Thoracic aorta (tissue), 2 donors: Measurements from ENCODE around the gene ATP2B2. TPM values are rescaled to one million over a fixed set of nuclear protein-coding genes. Genes with fewer than 3 reads are reported as not detected.

Source experiments
- ATAC-seq: fragments of 150-250 bp; one replicate; pipeline ENCODE4 v1.8.0; 2017; ENCODE audit warnings: low read depth; ENCODE audit not compliant: insufficient number of reproducible peaks, low FRiP score
- DNase-seq: peaks from one replicate; pipeline ENCODE4 v3.0.0-alpha.2; 2020; ENCODE audit warnings: low spot score
- H3K27ac ChIP-seq, 2 donors: fragments of 200-600 bp; sonication (generic); 1 replicate in 1 of 2; 2 replicates in 1 of 2; pipeline ENCODE4 v1.5.1; 2016; ENCODE audit warnings: mild to moderate bottlenecking in 2 of 2, moderate library complexity in 2 of 2
- H3K27me3 ChIP-seq: fragments of 200-600 bp; sonication (generic); replicated peaks from 2 replicates; pipeline ENCODE4 v1.6.0; 2016; ENCODE audit warnings: mild to moderate bottlenecking; ENCODE audit not compliant: insufficient read depth
- H3K36me3 ChIP-seq: fragments of 200-600 bp; sonication (generic); one replicate; pipeline ENCODE4 v1.5.1; 2016
- H3K4me1 ChIP-seq, 2 donors: fragments of 200-600 bp; sonication (generic); 1 replicate in 1 of 2; 2 replicates in 1 of 2; pipeline versions ENCODE4 v1.5.1 to v1.6.0; 2016; ENCODE audit warnings: low read depth in 2 of 2, mild to moderate bottlenecking in 1 of 2; ENCODE audit not compliant: control insufficient read depth in 1 of 2
- H3K4me3 ChIP-seq: fragments of 200-600 bp; sonication (generic); 2 replicates; pipeline ENCODE4 v1.5.1; 2016; ENCODE audit warnings: mild to moderate bottlenecking
- H3K9me3 ChIP-seq: fragments of 200-600 bp; sonication (generic); 2 replicates; pipeline ENCODE4 v1.5.1; 2016
- total RNA-seq, 2 donors: library from RNA; depleted of rRNA; stranded (reverse); fragments of >200 nt; gene quantifications; one replicate each; pipeline versions ENCODE4 v1.1.0 to v1.2.3, GENCODE V29; 2016
- TF ChIP-seq, protein P1 (sequence below): fragments of 200-600 bp; sonication (generic); IDR thresholded peaks from one replicate; pipeline ENCODE4 v1.5.1; 2019; ENCODE audit warnings: antibody characterized with exemption

ATP2B2 gene
- total RNA-seq, 2 donors from 2014 or later = not detected

- TF ChIP-seq, protein P1, sequence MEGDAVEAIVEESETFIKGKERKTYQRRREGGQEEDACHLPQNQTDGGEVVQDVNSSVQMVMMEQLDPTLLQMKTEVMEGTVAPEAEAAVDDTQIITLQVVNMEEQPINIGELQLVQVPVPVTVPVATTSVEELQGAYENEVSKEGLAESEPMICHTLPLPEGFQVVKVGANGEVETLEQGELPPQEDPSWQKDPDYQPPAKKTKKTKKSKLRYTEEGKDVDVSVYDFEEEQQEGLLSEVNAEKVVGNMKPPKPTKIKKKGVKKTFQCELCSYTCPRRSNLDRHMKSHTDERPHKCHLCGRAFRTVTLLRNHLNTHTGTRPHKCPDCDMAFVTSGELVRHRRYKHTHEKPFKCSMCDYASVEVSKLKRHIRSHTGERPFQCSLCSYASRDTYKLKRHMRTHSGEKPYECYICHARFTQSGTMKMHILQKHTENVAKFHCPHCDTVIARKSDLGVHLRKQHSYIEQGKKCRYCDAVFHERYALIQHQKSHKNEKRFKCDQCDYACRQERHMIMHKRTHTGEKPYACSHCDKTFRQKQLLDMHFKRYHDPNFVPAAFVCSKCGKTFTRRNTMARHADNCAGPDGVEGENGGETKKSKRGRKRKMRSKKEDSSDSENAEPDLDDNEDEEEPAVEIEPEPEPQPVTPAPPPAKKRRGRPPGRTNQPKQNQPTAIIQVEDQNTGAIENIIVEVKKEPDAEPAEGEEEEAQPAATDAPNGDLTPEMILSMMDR = no peak
- no peak for ATAC-seq
Observed at GRCh38 chr3:10365316-10365715, 140.1 kb downstream of the ATP2B2 start.

DNA sequence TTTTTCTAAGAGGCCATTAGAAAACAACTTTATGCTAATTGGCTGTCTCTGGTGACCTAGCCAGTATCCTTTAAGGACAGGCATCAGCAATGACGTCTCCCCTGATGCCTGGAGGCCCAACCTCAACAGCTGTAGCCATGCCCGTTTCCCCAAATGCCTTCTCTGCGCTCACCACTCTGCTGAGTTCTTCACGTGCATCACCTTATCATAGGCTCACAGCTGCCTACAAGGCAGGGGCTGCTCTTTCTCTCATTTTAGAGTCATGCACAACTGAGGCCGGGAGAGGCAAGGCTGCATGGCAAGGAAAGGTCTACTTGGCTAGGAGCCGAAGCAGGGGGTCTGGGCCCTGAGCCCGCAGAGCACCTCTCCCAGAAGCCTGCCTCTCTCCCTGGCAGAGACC is 140.6 kb downstream of the ATP2B2 start:
- Histone ChIP-seq H3K4me3 (no peak overlapping the region), H3K9me3 (no peaks in the 10 kb centered on the region), H3K27me3 (no peaks in the 10 kb centered on the region), H3K27ac (no peak overlapping the region), H3K4me1 (no peaks in the 10 kb centered on the region), H3K36me3 (no peaks in the 10 kb centered on the region)
- ATAC-seq = no peak
- TF ChIP-seq, protein P1 = no peak
- DNase-seq = no peak

More at GRCh38 chr3:10365316-10365715, 140.1 kb downstream of the ATP2B2 start:
- Histone ChIP-seq H3K4me3 (no peak overlapping the region), H3K36me3 (no peaks in the 10 kb centered on the region), H3K9me3 (no peaks in the 10 kb centered on the region), H3K4me1 (no peaks in the 10 kb centered on the region), H3K27me3 (no peaks in the 10 kb centered on the region), H3K27ac (no peak overlapping the region)
- no peak for DNase-seq

- Histone ChIP-seq H3K36me3 (no peaks in the 10 kb centered on the region), H3K4me1 (no peaks in the 10 kb centered on the region), H3K4me3 (no peak overlapping the region), H3K27ac (no peak overlapping the region), H3K27me3 (no peaks in the 10 kb centered on the region), H3K9me3 (no peaks in the 10 kb centered on the region)
- TF ChIP-seq, protein P1 = no peak
- DNase-seq (no peak), ATAC-seq (no peak)
Observed at GRCh38 chr3:10363935-10364334, 141.5 kb downstream of the ATP2B2 start.

DNA sequence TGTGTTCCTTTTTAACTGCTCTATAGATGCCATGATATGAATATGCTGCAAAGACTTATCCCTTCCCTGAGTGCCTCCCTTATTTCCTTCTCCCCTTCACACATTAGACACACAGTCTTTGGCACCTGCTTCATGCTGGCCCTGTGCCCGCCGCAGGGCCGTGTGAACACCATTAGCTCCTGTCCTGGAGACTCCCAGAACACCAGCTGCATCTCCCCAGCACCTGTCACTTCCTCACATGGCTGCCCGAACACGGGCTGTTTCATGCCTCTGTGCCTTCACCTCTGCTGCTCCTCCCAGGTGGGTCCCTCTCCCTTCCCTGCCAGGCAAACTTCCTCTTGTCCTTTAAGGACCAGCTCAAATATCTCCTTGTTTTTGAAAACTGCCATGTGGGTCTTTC is 144.0 kb downstream of the ATP2B2 start:
- peaks cover 0 to 10% of the 10 kb centered on the region in 2 donors for H3K4me1 ChIP-seq
- no peak overlapping the region for H3K4me3 ChIP-seq
- H3K27me3 ChIP-seq = no peaks in the 10 kb centered on the region
- no peak for ATAC-seq
- H3K9me3 ChIP-seq = no peaks in the 10 kb centered on the region
- no peak for DNase-seq
- no peaks in the 10 kb centered on the region for H3K36me3 ChIP-seq
- TF ChIP-seq, protein P1 = no peak
- no peak overlapping the region for H3K27ac ChIP-seq

GRCh38 chr3:10360478-10360877 is 144.9 kb downstream of the ATP2B2 start:
- H3K36me3 ChIP-seq = no peaks in the 10 kb centered on the region
- H3K4me3 ChIP-seq = no peak overlapping the region
- DNase-seq = no peak
- H3K27me3 ChIP-seq = no peaks in the 10 kb centered on the region
- H3K9me3 ChIP-seq = no peaks in the 10 kb centered on the region
- no peak overlapping the region for H3K27ac ChIP-seq
- ATAC-seq = no peak
- H3K4me1 ChIP-seq = peaks cover 0 to 10% of the 10 kb centered on the region in 2 donors
- TF ChIP-seq, protein P1 = no peak
